GM13976 (cell line): ENCODE results near the gene CASP3.
"Not testable (repeated sequence)": the region's sequence is repeated elsewhere in the genome, so short reads cannot be mapped to it uniquely, and the experiment has no call there.

Experiments used
- DNase-seq: peaks from one replicate; pipeline ENCODE4 v3.0.0; 2012; ENCODE audit warnings: low spot score
- in situ Hi-C: fragments of 300-500 bp; cut with MboI; formaldehyde crosslinking; loops from one replicate; pipeline ENCODE4 v1.12.0; 2022; ENCODE audit warnings: low sequenced_read_pairs, mixed read lengths, inconsistent platforms; ENCODE audit not compliant: unreplicated experiment
- TF ChIP-seq, protein P1 (sequence below): IDR thresholded peaks from 2 replicates; pipeline ENCODE4 v1.5.1; 2012; ENCODE audit warnings: borderline replicate concordance, mild to moderate bottlenecking; ENCODE audit not compliant: insufficient read depth; ENCODE audit errors: extremely low read depth, missing control alignments, control extremely low read depth

CASP3 gene

GRCh38 chr4:184653650-184654049 is 4.4 kb upstream of the CASP3 start:
- in situ Hi-C loops = no loop called here
- TF ChIP-seq, protein P1, sequence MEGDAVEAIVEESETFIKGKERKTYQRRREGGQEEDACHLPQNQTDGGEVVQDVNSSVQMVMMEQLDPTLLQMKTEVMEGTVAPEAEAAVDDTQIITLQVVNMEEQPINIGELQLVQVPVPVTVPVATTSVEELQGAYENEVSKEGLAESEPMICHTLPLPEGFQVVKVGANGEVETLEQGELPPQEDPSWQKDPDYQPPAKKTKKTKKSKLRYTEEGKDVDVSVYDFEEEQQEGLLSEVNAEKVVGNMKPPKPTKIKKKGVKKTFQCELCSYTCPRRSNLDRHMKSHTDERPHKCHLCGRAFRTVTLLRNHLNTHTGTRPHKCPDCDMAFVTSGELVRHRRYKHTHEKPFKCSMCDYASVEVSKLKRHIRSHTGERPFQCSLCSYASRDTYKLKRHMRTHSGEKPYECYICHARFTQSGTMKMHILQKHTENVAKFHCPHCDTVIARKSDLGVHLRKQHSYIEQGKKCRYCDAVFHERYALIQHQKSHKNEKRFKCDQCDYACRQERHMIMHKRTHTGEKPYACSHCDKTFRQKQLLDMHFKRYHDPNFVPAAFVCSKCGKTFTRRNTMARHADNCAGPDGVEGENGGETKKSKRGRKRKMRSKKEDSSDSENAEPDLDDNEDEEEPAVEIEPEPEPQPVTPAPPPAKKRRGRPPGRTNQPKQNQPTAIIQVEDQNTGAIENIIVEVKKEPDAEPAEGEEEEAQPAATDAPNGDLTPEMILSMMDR = no peak
- no peak for DNase-seq

GRCh38 chr4:184652681-184653080 is 3.4 kb upstream of the CASP3 start:
- DNase-seq, in situ Hi-C loops: not testable (repeated sequence)

GRCh38 chr4:184651899-184652298 is 2.7 kb upstream of the CASP3 start:
- TF ChIP-seq, protein P1 = no peak
- DNase-seq = no peak
- in situ Hi-C loops = no loop called here

- TF ChIP-seq, protein P1 = no peak
- DNase-seq = no peak
- in situ Hi-C loops = loop anchor here (10.0 kb wide), 1 partner anchor 385 kb away; no protein-coding TSS in a partner anchor
Observed at GRCh38 chr4:184649971-184650855, 966 bp upstream of the CASP3 start.

DNA sequence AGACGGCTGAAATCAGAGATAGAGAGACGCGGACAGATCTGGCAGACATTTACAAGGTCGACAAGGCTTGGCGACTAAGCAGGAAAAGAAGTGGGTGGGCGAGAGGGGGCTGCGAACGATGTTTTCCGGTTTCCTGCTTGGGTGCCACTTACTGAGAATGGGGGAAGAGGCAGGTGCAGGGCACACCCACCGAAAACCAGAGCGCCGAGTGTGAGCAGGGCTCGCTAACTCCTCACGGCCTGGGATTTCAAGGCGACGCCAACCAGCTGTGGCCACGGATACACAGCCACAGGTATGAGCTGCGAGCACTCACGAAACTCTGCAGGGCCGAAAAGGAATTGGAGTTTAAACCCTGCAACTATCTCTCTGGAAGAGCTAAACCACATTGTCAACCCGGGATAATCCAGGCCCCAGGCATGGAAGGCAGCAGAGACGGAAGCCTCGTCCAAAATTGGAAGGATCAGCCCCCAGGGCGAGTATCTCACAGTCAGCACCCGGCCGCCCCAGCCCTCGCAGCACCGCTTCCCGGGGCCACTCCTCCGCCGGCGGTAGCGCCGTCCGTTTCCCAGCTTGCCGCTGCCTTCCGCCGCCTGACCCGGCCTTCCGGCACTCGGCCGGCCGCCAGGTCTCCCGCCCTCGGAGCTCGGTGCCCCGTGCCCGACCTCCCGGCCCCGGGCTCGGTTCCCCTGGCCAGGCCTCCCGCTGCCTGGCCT is 778 bp downstream of the CASP3 start:
- DNase-seq = peak; percentile 53
- in situ Hi-C loops = loop anchor here (10.0 kb wide), 1 partner anchor 384 kb away; no protein-coding TSS in a partner anchor
- TF ChIP-seq, protein P1 = no peak

DNA sequence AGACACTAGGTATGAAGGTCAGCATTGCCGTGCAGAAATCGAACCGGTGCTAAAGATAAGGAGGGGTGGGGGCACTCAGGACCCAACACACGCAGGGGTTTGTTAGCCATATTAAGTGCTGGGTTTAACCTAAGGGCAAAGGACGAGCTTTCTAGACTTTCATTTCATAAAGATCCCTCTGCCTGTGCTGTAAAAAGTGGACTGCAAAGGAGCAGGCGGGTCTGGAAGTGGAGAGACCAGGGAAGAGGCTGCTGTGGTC is 1.3 kb downstream of the CASP3 start:
- in situ Hi-C loops = loop anchor here (10.0 kb wide), 1 partner anchor 383 kb away; no protein-coding TSS in a partner anchor
- DNase-seq = no peak
- TF ChIP-seq, protein P1 = no peak
